H9 (cell line): ENCODE data around the gene CCDC89. TPM values are rescaled to one million over a fixed set of nuclear protein-coding genes. Genes with fewer than 3 reads are reported as not detected.
A peak's percentile ranks its signal among the peaks of the same experiment; 100 is the strongest.

ENCODE experiments used
- DNase-seq: peaks from one replicate; pipeline ENCODE4 v3.0.0-alpha.2; 2017
- H2AFZ ChIP-seq: one replicate; pipeline ENCODE4 v1.6.1; 2013; ENCODE audit warnings: mild to moderate bottlenecking, low read length, control low read depth, moderate library complexity
- H2AK5ac ChIP-seq: 2 replicates; pipeline ENCODE4 v1.6.1; 2013; ENCODE audit warnings: low read length, control low read depth, mixed read lengths; ENCODE audit not compliant: insufficient read length
- H2BK120ac ChIP-seq: one replicate; pipeline ENCODE4 v1.6.1; 2013; ENCODE audit warnings: low read depth, mild to moderate bottlenecking, low read length, control low read depth, inconsistent platforms; ENCODE audit not compliant: poor library complexity, severe bottlenecking
- H2BK12ac ChIP-seq: 2 replicates; pipeline ENCODE4 v1.6.1; 2013; ENCODE audit warnings: low read length, control low read depth, mixed read lengths, low read depth; ENCODE audit not compliant: insufficient read length
- H2BK15ac ChIP-seq: 2 replicates; pipeline ENCODE4 v1.6.1; 2013; ENCODE audit warnings: low read depth, low read length, control low read depth
- H2BK20ac ChIP-seq: one replicate; pipeline ENCODE4 v1.6.1; 2013; ENCODE audit warnings: low read depth, mild to moderate bottlenecking, low read length, control low read depth, inconsistent platforms; ENCODE audit not compliant: poor library complexity, severe bottlenecking
- H2BK5ac ChIP-seq: 2 replicates; pipeline ENCODE4 v1.6.1; 2013; ENCODE audit warnings: low read length, control low read depth, mixed read lengths; ENCODE audit not compliant: insufficient read length
- H3K14ac ChIP-seq: 2 replicates; pipeline ENCODE4 v1.6.1; 2013; ENCODE audit warnings: low read length, control low read depth; ENCODE audit not compliant: insufficient read depth
- H3K18ac ChIP-seq: 2 replicates; pipeline ENCODE4 v1.6.1; 2013; ENCODE audit warnings: low read depth, mild to moderate bottlenecking, mixed read lengths, low read length, control low read depth; ENCODE audit not compliant: insufficient read length
- H3K23ac ChIP-seq: 2 replicates; pipeline ENCODE4 v1.6.1; 2013; ENCODE audit warnings: low read length, control low read depth, mixed read lengths, low read depth; ENCODE audit not compliant: insufficient read length
- H3K23me2 ChIP-seq: 2 replicates; pipeline ENCODE4 v1.6.1; 2013; ENCODE audit warnings: low read depth, mild to moderate bottlenecking, mixed read lengths, low read length, control low read depth; ENCODE audit not compliant: insufficient read length, poor library complexity, severe bottlenecking
- H3K27ac ChIP-seq: 2 replicates; pipeline ENCODE4 v1.5.1; 2013; ENCODE audit warnings: low read length, control low read depth, mixed read lengths, low read depth; ENCODE audit not compliant: insufficient read length
- H3K27me3 ChIP-seq: 2 replicates; pipeline ENCODE4 v1.6.1; 2013; ENCODE audit warnings: low read length, control low read depth, inconsistent platforms; ENCODE audit not compliant: insufficient read depth
- H3K4ac ChIP-seq: 2 replicates; pipeline ENCODE4 v1.6.1; 2013; ENCODE audit warnings: low read depth, mild to moderate bottlenecking, control low read depth, inconsistent platforms, low read length, moderate library complexity
- H3K4me1 ChIP-seq: 2 replicates; pipeline ENCODE4 v1.6.1; 2013; ENCODE audit warnings: low read length, control low read depth, inconsistent platforms; ENCODE audit not compliant: insufficient read depth
- H3K4me2 ChIP-seq: 2 replicates; pipeline ENCODE4 v1.6.1; 2013; ENCODE audit warnings: low read length, control low read depth, mixed read lengths; ENCODE audit not compliant: insufficient read length, insufficient read depth
- H3K56ac ChIP-seq: 2 replicates; pipeline ENCODE4 v1.6.1; 2013; ENCODE audit warnings: low read depth, mild to moderate bottlenecking, mixed read lengths, low read length, control low read depth; ENCODE audit not compliant: insufficient read length
- H3K79me1 ChIP-seq: 2 replicates; pipeline ENCODE4 v1.6.1; 2013; ENCODE audit warnings: low read depth, mild to moderate bottlenecking, moderate library complexity, low read length, control low read depth, inconsistent platforms; ENCODE audit not compliant: insufficient read depth, poor library complexity, severe bottlenecking
- H3K79me2 ChIP-seq: 2 replicates; pipeline ENCODE4 v1.6.1; 2013; ENCODE audit warnings: low read length, control low read depth, inconsistent platforms; ENCODE audit not compliant: insufficient read depth
- H3K9ac ChIP-seq: 2 replicates; pipeline ENCODE4 v1.6.1; 2013; ENCODE audit warnings: low read length, control low read depth, mixed read lengths; ENCODE audit not compliant: insufficient read length; ENCODE audit errors: extremely low read depth
- H3K9me3 ChIP-seq: one replicate; pipeline ENCODE4 v1.6.1; 2013; ENCODE audit warnings: low read depth, low read length, inconsistent platforms; ENCODE audit not compliant: control insufficient read depth
- H3T11ph ChIP-seq: one replicate; pipeline ENCODE4 v1.6.1; 2013; ENCODE audit warnings: mild to moderate bottlenecking, low read length, control low read depth, inconsistent platforms
- H4K20me1 ChIP-seq: one replicate; pipeline ENCODE4 v1.6.1; 2013; ENCODE audit not compliant: control insufficient read depth, insufficient read length, insufficient read depth
- H4K5ac ChIP-seq: 2 replicates; pipeline ENCODE4 v1.6.1; 2013; ENCODE audit warnings: low read depth, mild to moderate bottlenecking, mixed read lengths, low read length, control low read depth; ENCODE audit not compliant: insufficient read length
- H4K8ac ChIP-seq: replicated peaks from 2 replicates; pipeline ENCODE4 v1.6.1; 2013; ENCODE audit warnings: low read length, control low read depth, mixed read lengths, low read depth; ENCODE audit not compliant: insufficient read length
- H4K91ac ChIP-seq: 2 replicates; pipeline ENCODE4 v1.6.1; 2013; ENCODE audit warnings: low read depth, mild to moderate bottlenecking, moderate library complexity, mixed read lengths, low read length, control low read depth; ENCODE audit not compliant: insufficient read length
- H3K27ac Mint-ChIP-seq, 3 experiments: 2 replicates in 2 of 3; 3 replicates in 1 of 3; pipeline ENCODE4 v1.8.0; 2020 to 2021; ENCODE audit warnings: mixed read lengths in 3 of 3, mild to moderate bottlenecking in 1 of 3, moderate library complexity in 1 of 3
- H3K27me3 Mint-ChIP-seq: 2 replicates; pipeline ENCODE4 v1.8.0; 2021; ENCODE audit warnings: low read depth, mild to moderate bottlenecking, moderate library complexity, mixed read lengths
- H3K36me3 Mint-ChIP-seq, 3 experiments: 2 replicates in 2 of 3; 3 replicates in 1 of 3; pipeline ENCODE4 v1.8.0; 2020 to 2021; ENCODE audit warnings: low read depth in 3 of 3, mixed read lengths in 3 of 3; ENCODE audit not compliant: insufficient read depth in 1 of 3
- H3K4me1 Mint-ChIP-seq, 2 experiments: 2 replicates each; pipeline ENCODE4 v1.8.0; 2020; ENCODE audit warnings: mixed read lengths in 2 of 2
- H3K4me3 Mint-ChIP-seq, 2 experiments: 2 replicates in 1 of 2; 3 replicates in 1 of 2; pipeline ENCODE4 v1.8.0; 2020 to 2021; ENCODE audit warnings: mild to moderate bottlenecking in 2 of 2, mixed read lengths in 2 of 2, moderate library complexity in 1 of 2
- H3K9me3 Mint-ChIP-seq, 2 experiments: 2 replicates in 1 of 2; 3 replicates in 1 of 2; pipeline ENCODE4 v1.8.0; 2020; ENCODE audit warnings: mild to moderate bottlenecking in 2 of 2, mixed read lengths in 2 of 2, moderate library complexity in 1 of 2
- WGBS: extraction: QIAGEN DNeasy Blood & Tissue Kit; methylation state at CpG from one replicate; pipeline ENCODE4 v1.1.7; 2013; ENCODE audit warnings: missing lambda C conversion rate, low lambda C conversion rate, mixed read lengths; ENCODE audit not compliant: insufficient read length; ENCODE audit errors: extremely low coverage; 5-methylcytosine and 5-hydroxymethylcytosine counted together
- total RNA-seq: library from RNA; stranded (reverse); gene quantifications from 2 replicates; pipeline ENCODE4 v1.2.1, GENCODE V29; 2021
- TF ChIP-seq, protein P1 (sequence below): fragments of 200-600 bp; sonication (generic); conservative IDR thresholded peaks from 3 replicates; pipeline ENCODE4 v1.8.0; 2021; ENCODE audit warnings: antibody characterized with exemption, mild to moderate bottlenecking

The CCDC89 gene
- total RNA-seq, 1 experiment from 2014 or later: not detected

DNA sequence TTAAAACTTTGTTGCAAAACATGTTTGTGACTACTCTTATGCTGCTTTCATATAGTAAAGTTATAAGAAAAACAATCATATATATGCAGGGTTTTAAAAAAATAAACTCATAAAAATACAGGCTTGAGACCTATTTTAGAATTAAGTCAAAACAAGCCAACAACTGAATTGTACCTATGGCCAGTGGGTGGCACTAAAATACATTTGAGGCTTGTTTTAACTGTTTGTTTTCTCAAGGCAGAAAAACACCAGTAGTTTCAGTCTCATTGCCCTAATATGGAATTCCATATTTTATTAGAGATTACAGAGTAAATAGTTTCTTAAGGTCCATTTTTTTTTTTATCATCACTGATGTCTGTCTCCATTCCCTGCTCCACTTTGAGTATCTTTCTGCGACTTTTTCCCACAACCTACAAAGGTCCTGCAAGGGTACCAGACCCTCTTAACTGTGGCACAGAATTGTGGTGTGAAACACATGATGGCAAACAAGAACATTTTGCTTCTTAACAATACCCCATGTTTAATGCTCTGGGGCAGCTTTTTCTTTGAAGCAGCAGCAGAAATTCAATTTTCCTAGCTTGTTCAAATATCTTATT lies 8.5 kb upstream of the CCDC89 start:
- no peak overlapping the region for H4K5ac ChIP-seq
- H2BK120ac ChIP-seq: no peak overlapping the region
- H2BK20ac ChIP-seq: no peak overlapping the region
- Mint-ChIP-seq H3K9me3 (no peaks in the 10 kb centered on the region), H3K4me1 (peaks cover 0 to 3% of the 10 kb centered on the region in 2 experiments; a peak in 2 of 4 replicates), H3K36me3 (no peaks in the 10 kb centered on the region), H3K4me3 (no peak overlapping the region), H3K27me3 (no peaks in the 10 kb centered on the region), H3K27ac (no peak overlapping the region)
- H4K20me1 ChIP-seq: no peaks in the 10 kb centered on the region
- H3K79me1 ChIP-seq: no peaks in the 10 kb centered on the region
- H3K9me3 ChIP-seq: no peaks in the 10 kb centered on the region
- no CpG with 5 or more reads among the region's 1 CpG for WGBS
- H3K23ac ChIP-seq: no peak overlapping the region
- H3K14ac ChIP-seq: no peak overlapping the region
- H3K27me3 ChIP-seq: no peaks in the 10 kb centered on the region
- no peak overlapping the region for H3K27ac ChIP-seq
- no peak overlapping the region for H3K18ac ChIP-seq
- H2AK5ac ChIP-seq: no peak overlapping the region
- no peak overlapping the region for H3T11ph ChIP-seq
- H2BK12ac ChIP-seq: no peak overlapping the region
- no peaks in the 10 kb centered on the region for H3K23me2 ChIP-seq
- H3K56ac ChIP-seq: no peak overlapping the region
- no peak overlapping the region for H3K4me2 ChIP-seq
- no peak for DNase-seq
- no peak overlapping the region for H3K9ac ChIP-seq
- H2BK15ac ChIP-seq: no peak overlapping the region
- H4K91ac ChIP-seq: no peak overlapping the region
- H3K4ac ChIP-seq: no peak overlapping the region
- no peak overlapping the region for H4K8ac ChIP-seq
- TF ChIP-seq, protein P1, sequence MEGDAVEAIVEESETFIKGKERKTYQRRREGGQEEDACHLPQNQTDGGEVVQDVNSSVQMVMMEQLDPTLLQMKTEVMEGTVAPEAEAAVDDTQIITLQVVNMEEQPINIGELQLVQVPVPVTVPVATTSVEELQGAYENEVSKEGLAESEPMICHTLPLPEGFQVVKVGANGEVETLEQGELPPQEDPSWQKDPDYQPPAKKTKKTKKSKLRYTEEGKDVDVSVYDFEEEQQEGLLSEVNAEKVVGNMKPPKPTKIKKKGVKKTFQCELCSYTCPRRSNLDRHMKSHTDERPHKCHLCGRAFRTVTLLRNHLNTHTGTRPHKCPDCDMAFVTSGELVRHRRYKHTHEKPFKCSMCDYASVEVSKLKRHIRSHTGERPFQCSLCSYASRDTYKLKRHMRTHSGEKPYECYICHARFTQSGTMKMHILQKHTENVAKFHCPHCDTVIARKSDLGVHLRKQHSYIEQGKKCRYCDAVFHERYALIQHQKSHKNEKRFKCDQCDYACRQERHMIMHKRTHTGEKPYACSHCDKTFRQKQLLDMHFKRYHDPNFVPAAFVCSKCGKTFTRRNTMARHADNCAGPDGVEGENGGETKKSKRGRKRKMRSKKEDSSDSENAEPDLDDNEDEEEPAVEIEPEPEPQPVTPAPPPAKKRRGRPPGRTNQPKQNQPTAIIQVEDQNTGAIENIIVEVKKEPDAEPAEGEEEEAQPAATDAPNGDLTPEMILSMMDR: peak; percentile 64
- no peaks in the 10 kb centered on the region; the same call in 1 of the 2 replicates for H3K4me1 ChIP-seq
- no peaks in the 10 kb centered on the region for H3K79me2 ChIP-seq
- H2BK5ac ChIP-seq: no peak overlapping the region
- no peak overlapping the region for H2AFZ ChIP-seq
